Upper lobe of left lung (tissue), 4 donors: ENCODE data around the gene ZNF273.

Experiments used
- CTCF ChIP-seq, 6 experiments: fragments of 450-650 bp in 4 of 6; fragments of 200-600 bp in 2 of 6; sonication (generic) in 2 of 6; IDR thresholded peaks; one replicate each; pipeline ENCODE4 v1.5.1; 2016 to 2019; ENCODE audit warnings: antibody characterized with exemption in 6 of 6
- EP300 ChIP-seq, 4 donors: sonication (generic); formaldehyde crosslinking; IDR thresholded peaks; one replicate each; pipeline ENCODE4 v1.5.1; 2017; ENCODE audit warnings: antibody characterized with exemption in 4 of 4, control low read depth in 2 of 4
- POLR2A ChIP-seq, 4 donors: fragments of 450-650 bp; IDR thresholded peaks; one replicate each; pipeline ENCODE4 v1.5.1; 2016 to 2017; ENCODE audit warnings: antibody characterized with exemption in 4 of 4, mild to moderate bottlenecking in 2 of 4

DNA sequence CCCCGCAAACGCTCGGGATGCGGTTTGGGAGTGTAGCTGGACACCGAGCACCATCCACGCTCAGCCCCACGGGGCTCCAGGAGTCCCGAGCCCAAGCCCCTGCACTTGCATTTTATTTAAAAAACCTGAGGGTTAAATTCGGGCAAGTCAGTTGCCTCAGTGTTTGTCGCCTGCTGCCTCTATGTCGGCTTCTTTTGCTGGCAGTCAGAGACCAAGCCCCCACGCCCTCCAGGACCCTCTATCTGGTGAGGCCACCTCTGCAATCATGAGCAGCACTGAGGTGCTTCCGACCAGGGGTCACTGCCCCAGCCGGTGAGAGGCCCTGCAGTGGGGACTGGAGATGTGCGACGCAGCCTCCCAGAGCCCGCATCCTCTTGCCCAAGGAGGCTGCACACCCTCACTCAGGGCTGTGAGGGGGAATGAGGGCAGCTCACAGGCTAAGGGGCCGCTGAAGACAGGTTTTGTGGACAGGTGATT is 13.3 kb upstream of the ZNF273 start:
- TF ChIP-seq CTCF (IDR thresholded peaks at IDR 0.05) (no peak), EP300 (IDR thresholded peaks at IDR 0.05) (no peak), POLR2A (IDR thresholded peaks at IDR 0.05) (no peak)
